Endothelial cell of umbilical vein (primary cell): ENCODE measurements around the gene HSPA12A. TPM values are rescaled to one million over a fixed set of nuclear protein-coding genes. Genes with fewer than 3 reads are reported as not detected.

ENCODE experiments used
- BruUV-seq: library from RNA; stranded (reverse); fragments of 400-500 nt; replicated peaks from 2 replicates; lab custom pipeline; 2021; lab: Mats Ljungman, UMichigan
- CTCF ChIA-PET: fragments of 300-600, 350-600 bp; sonication (Branson Sonifier 250); formaldehyde crosslinking; loops from one replicate; lab custom pipeline; 2021; ENCODE audit warnings: antibody characterized with exemption, inconsistent platforms; lab: Charles Lee
- POLR2A ChIA-PET: fragments of 300-600, 350-600 bp; sonication (Branson Sonifier 250); formaldehyde crosslinking; loops from one replicate; lab custom pipeline; 2021; ENCODE audit warnings: antibody characterized with exemption, inconsistent platforms; lab: Charles Lee
- DNase-seq: peaks from one replicate; pipeline ENCODE4 v3.0.0-alpha.2; 2011; ENCODE audit warnings: low read depth, low spot score
- FAIRE-seq: peaks from 2 replicates; lab custom pipeline; 2011; peaks lifted over from hg19 to GRCh38; lab: Jason Lieb, UNC
- H2AFZ ChIP-seq: 2 replicates; pipeline ENCODE4 v1.6.0; 2012; ENCODE audit warnings: low read depth, low read length, control low read depth, inconsistent platforms
- H3K27ac ChIP-seq: 2 replicates; pipeline ENCODE4 v1.5.1; 2011; ENCODE audit warnings: low read depth, mild to moderate bottlenecking, control low read depth, low read length, moderate library complexity; ENCODE audit not compliant: insufficient read depth
- H3K27me3 ChIP-seq, 2 experiments: 2 replicates each; pipeline versions ENCODE4 v1.6.0 to v1.6.1; 2011; ENCODE audit warnings: low read length in 2 of 2, mixed read lengths in 1 of 2; ENCODE audit not compliant: control insufficient read depth in 2 of 2, insufficient read depth in 2 of 2
- H3K36me3 ChIP-seq, 2 experiments: 2 replicates in 1 of 2; 3 replicates in 1 of 2; pipeline ENCODE4 v1.5.1; 2011; ENCODE audit warnings: low read length in 2 of 2, mild to moderate bottlenecking in 1 of 2, moderate library complexity in 1 of 2; ENCODE audit not compliant: control insufficient read depth in 2 of 2, insufficient read depth in 2 of 2; ENCODE audit errors: extremely low read depth in 1 of 2
- H3K4me1 ChIP-seq: 3 replicates; pipeline ENCODE4 v1.5.1; 2011; ENCODE audit warnings: mild to moderate bottlenecking, low read length; ENCODE audit not compliant: control insufficient read depth, insufficient read depth; ENCODE audit errors: extremely low read depth
- H3K4me2 ChIP-seq: 2 replicates; pipeline ENCODE4 v1.6.1; 2011; ENCODE audit warnings: low read length, control low read depth, mixed read lengths; ENCODE audit not compliant: insufficient read depth
- H3K4me3 ChIP-seq, 3 experiments: fragments of 200-600 bp in 1 of 3; sonication (generic), shearing (Covaris generic) in 1 of 3; replicated peaks in 1 of 3; 2 replicates each; pipeline ENCODE4 v1.5.1; 2011 to 2016; ENCODE audit warnings: control low read depth in 3 of 3, low read length in 3 of 3, mild to moderate bottlenecking in 2 of 3, inconsistent platforms in 1 of 3, low read depth in 1 of 3, moderate library complexity in 1 of 3; ENCODE audit not compliant: insufficient read depth in 1 of 3
- H3K79me2 ChIP-seq: 2 replicates; pipeline ENCODE4 v1.6.0; 2012; ENCODE audit warnings: low read length, inconsistent platforms; ENCODE audit not compliant: control insufficient read depth, insufficient read depth
- H3K9ac ChIP-seq: replicated peaks from 2 replicates; pipeline ENCODE3; 2011; ENCODE audit warnings: low read length, control low read depth; ENCODE audit not compliant: insufficient read depth; ENCODE audit errors: extremely low read depth
- H3K9me1 ChIP-seq: replicated peaks from 3 replicates; pipeline ENCODE4 v1.6.0; 2011; ENCODE audit warnings: mild to moderate bottlenecking, low read length; ENCODE audit not compliant: control insufficient read depth, insufficient read depth; ENCODE audit errors: extremely low read depth
- H3K9me3 ChIP-seq: replicated peaks from 2 replicates; pipeline ENCODE4 v1.5.1; 2012; ENCODE audit warnings: low read length, inconsistent platforms; ENCODE audit not compliant: control insufficient read depth, insufficient read depth
- H4K20me1 ChIP-seq: replicated peaks from 2 replicates; pipeline ENCODE3; 2011; ENCODE audit warnings: mild to moderate bottlenecking, low read length; ENCODE audit not compliant: control insufficient read depth, insufficient read depth; ENCODE audit errors: extremely low read depth
- EZH2 ChIP-seq: IDR thresholded peaks from 2 replicates; pipeline ENCODE4 v1.6.1; 2012; ENCODE audit warnings: borderline replicate concordance, low read depth, mild to moderate bottlenecking, moderate library complexity, low read length, inconsistent platforms; ENCODE audit not compliant: severe bottlenecking
- FOS ChIP-seq: IDR thresholded peaks from 2 replicates; pipeline ENCODE4 v1.6.1; 2011; ENCODE audit warnings: mild to moderate bottlenecking, low read length, moderate library complexity, borderline replicate concordance; ENCODE audit not compliant: insufficient read depth
- GATA2 ChIP-seq: IDR thresholded peaks from 2 replicates; pipeline ENCODE4 v1.7.0; 2011; ENCODE audit warnings: low read depth, mild to moderate bottlenecking, moderate library complexity, mixed read lengths, low read length; ENCODE audit not compliant: insufficient read length, insufficient read depth
- JUN ChIP-seq: IDR thresholded peaks from 2 replicates; pipeline ENCODE4 v1.6.1; 2011; ENCODE audit warnings: borderline replicate concordance, low read depth; ENCODE audit not compliant: insufficient read length, insufficient read depth
- MYC ChIP-seq: IDR thresholded peaks from one replicate; pipeline ENCODE4 v1.6.1; 2011; ENCODE audit warnings: mild to moderate bottlenecking, low read depth, low read length
- POLR2A ChIP-seq: IDR thresholded peaks from 2 replicates; pipeline ENCODE4 v1.6.1; 2012; ENCODE audit warnings: low read depth, mild to moderate bottlenecking, control low read depth, low read length
- POLR2AphosphoS5 ChIP-seq: IDR thresholded peaks from 2 replicates; pipeline ENCODE4 v1.6.1; 2012; ENCODE audit warnings: low read depth, mild to moderate bottlenecking, control low read depth, low read length, moderate library complexity; ENCODE audit not compliant: insufficient read depth
- dilution Hi-C: fragments of 300-500 bp; cut with MboI; formaldehyde crosslinking; loops from one replicate; pipeline ENCODE4 v1.15.0; 2019; ENCODE audit warnings: low sequenced_read_pairs; ENCODE audit not compliant: extremely low pct_ligation_motif_present
- intact Hi-C: fragments of 100-400 bp; cut with micrococcal nuclease; formaldehyde crosslinking; loops from one replicate; pipeline ENCODE4 v1.10.0; 2022
- polyA plus RNA-seq, 4 experiments: library from polyadenylated mRNA; depleted of rRNA in 3 of 4; stranded (reverse) in 3 of 4; unstranded in 1 of 4; fragments of >200 nt; gene quantifications; 2 replicates each; pipeline versions ENCODE4 v1.2.1 to v1.2.3, GENCODE V29; 2011 to 2012; ENCODE audit warnings: missing spikeins in 1 of 4
- total RNA-seq: library from RNA; stranded (reverse); gene quantifications from 2 replicates; pipeline ENCODE4 v1.2.3, GENCODE V29; 2021
- TF ChIP-seq, protein P1 (sequence below): IDR thresholded peaks from 2 replicates; pipeline ENCODE4 v1.6.1; 2011; ENCODE audit not compliant: insufficient read depth, insufficient read length
- TF ChIP-seq, protein P2 (sequence below), 2 donors: IDR thresholded peaks; 1 replicate in 1 of 2; 2 replicates in 1 of 2; pipeline ENCODE4 v1.5.1; 2011; ENCODE audit warnings: low read length in 2 of 2, mild to moderate bottlenecking in 2 of 2, moderate library complexity in 2 of 2, control low read depth in 1 of 2, inconsistent platforms in 1 of 2, low read depth in 1 of 2; ENCODE audit not compliant: insufficient read depth in 1 of 2; ENCODE audit errors: extremely low read depth in 1 of 2

HSPA12A gene
- total and polyA plus RNA-seq, 2 donors (not counting 3 experiments of a cell fraction or from before 2014, with no cell fraction given): 0.22 to 0.29 TPM

DNA sequence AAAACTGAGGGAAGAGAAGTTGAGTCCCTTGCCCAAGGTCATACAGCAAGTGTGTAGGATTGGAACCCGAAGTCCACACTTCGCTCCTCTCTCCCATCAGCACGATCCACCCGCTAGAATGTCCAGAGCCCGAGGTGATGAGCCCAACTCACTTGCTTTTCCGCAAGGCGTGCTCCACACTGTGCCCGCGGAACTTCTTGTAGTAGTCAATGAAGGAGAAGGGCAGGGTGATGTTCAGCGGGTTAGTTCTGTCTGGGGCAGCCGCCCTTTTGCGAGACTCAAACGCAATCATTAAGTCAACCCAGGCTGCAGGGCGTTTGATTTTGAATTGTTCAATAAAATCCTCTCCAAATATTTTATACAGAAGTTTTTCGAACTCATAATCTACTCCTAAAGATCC, 63.0 kb downstream of the HSPA12A start:
- Histone ChIP-seq H3K9ac (no peak overlapping the region), H2AFZ (no peak overlapping the region), H3K9me1 (no peaks in the 10 kb centered on the region), H3K27me3 (no peaks in the 10 kb centered on the region), H3K27ac (no peak overlapping the region), H3K4me1 (no peaks in the 10 kb centered on the region), H4K20me1 (no peaks in the 10 kb centered on the region), H3K4me2 (no peak overlapping the region), H3K36me3 (no peaks in the 10 kb centered on the region), H3K79me2 (no peaks in the 10 kb centered on the region), H3K4me3 (no peak overlapping the region), H3K9me3 (no peaks in the 10 kb centered on the region)
- no peak for FAIRE-seq
- DNase-seq: no peak
- intact Hi-C loops (no loop called here), dilution Hi-C loops (no loop called here)
- CTCF ChIA-PET: no interaction called here
- TF ChIP-seq EZH2 (no peak), GATA2 (no peak), FOS (no peak), POLR2A (no peak), MYC (no peak), JUN (no peak), POLR2AphosphoS5 (no peak)
- TF ChIP-seq, protein P1, sequence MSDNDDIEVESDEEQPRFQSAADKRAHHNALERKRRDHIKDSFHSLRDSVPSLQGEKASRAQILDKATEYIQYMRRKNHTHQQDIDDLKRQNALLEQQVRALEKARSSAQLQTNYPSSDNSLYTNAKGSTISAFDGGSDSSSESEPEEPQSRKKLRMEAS: no peak
- TF ChIP-seq, protein P2, sequence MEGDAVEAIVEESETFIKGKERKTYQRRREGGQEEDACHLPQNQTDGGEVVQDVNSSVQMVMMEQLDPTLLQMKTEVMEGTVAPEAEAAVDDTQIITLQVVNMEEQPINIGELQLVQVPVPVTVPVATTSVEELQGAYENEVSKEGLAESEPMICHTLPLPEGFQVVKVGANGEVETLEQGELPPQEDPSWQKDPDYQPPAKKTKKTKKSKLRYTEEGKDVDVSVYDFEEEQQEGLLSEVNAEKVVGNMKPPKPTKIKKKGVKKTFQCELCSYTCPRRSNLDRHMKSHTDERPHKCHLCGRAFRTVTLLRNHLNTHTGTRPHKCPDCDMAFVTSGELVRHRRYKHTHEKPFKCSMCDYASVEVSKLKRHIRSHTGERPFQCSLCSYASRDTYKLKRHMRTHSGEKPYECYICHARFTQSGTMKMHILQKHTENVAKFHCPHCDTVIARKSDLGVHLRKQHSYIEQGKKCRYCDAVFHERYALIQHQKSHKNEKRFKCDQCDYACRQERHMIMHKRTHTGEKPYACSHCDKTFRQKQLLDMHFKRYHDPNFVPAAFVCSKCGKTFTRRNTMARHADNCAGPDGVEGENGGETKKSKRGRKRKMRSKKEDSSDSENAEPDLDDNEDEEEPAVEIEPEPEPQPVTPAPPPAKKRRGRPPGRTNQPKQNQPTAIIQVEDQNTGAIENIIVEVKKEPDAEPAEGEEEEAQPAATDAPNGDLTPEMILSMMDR (IDR thresholded peaks at IDR 0.05; ENCODE audit: extremely low read depth in 1 of 2, insufficient read depth in 1 of 2, low read depth in 1 of 2, low read length in 2 of 2): no peak
- BruUV-seq: no TSS peak
- POLR2A ChIA-PET: no interaction called here
